ENCODE results near the gene TEX19. TPM values are rescaled to one million over a fixed set of nuclear protein-coding genes. Genes with fewer than 3 reads are reported as not detected.

The TEX19 gene
- total and polyA plus RNA-seq, 10 donors, result not detected

DNA sequence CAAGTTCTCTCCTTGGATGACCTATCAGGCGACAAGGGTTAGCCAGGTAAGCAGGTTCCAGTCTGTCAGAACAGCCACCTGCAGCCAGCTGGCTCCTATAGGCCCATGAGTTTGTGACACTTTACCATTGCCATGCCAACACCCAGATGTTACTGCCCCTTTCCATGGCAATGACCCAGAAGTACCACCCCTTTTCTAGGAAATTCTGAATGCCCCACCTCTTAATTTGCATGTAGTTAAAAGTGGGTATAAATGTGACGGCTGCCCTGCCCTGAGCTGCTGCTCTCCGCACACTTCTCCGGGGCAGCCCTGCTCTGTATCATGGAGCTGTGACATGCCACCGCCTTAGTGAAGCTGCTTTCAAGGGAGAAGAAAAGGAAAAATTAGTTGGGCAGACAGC, 15.5 kb upstream of the TEX19 start:
- Histone ChIP-seq H3K27ac (no peak overlapping the region), H3K4me3 (no peak overlapping the region), H3K9me3 (peaks cover 0 to 6% (median 0%) of the 10 kb centered on the region in 8 donors), H3K36me3 (no peaks in the 10 kb centered on the region), H3K4me1 (peaks cover 0 to 15% (median 8%) of the 10 kb centered on the region in 6 donors), H3K27me3 (replicated peaks in 1 of 7) (peaks cover 0 to 25% (median 0%) of the 10 kb centered on the region in 7 donors)
- no peak for DNase-seq
- TF ChIP-seq POLR2A (IDR thresholded peaks at IDR 0.05) (no peak), POLR2AphosphoS5 (IDR thresholded peaks at IDR 0.05) (no peak)
- TF ChIP-seq, protein P1, sequence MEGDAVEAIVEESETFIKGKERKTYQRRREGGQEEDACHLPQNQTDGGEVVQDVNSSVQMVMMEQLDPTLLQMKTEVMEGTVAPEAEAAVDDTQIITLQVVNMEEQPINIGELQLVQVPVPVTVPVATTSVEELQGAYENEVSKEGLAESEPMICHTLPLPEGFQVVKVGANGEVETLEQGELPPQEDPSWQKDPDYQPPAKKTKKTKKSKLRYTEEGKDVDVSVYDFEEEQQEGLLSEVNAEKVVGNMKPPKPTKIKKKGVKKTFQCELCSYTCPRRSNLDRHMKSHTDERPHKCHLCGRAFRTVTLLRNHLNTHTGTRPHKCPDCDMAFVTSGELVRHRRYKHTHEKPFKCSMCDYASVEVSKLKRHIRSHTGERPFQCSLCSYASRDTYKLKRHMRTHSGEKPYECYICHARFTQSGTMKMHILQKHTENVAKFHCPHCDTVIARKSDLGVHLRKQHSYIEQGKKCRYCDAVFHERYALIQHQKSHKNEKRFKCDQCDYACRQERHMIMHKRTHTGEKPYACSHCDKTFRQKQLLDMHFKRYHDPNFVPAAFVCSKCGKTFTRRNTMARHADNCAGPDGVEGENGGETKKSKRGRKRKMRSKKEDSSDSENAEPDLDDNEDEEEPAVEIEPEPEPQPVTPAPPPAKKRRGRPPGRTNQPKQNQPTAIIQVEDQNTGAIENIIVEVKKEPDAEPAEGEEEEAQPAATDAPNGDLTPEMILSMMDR (IDR thresholded peaks at IDR 0.05 in 8 of 11, conservative IDR thresholded peaks at IDR 0.05 in 3 of 11), result no peak
- WGBS, 5 donors, result 87 to 97% (median 90%) methylated on average over 5 of the region's 5 CpGs
- intact Hi-C loops (cut with DNase I; ENCODE audit: low total_unique reads), result no loop called here

- Histone ChIP-seq H3K27ac (no peak overlapping the region), H3K4me1 (peaks cover 0 to 9% (median 4%) of the 10 kb centered on the region in 6 donors), H3K27me3 (replicated peaks in 1 of 7) (peaks cover 0 to 32% (median 0%) of the 10 kb centered on the region in 7 donors), H3K9me3 (peaks cover 0 to 6% (median 0%) of the 10 kb centered on the region in 8 donors), H3K4me3 (no peak overlapping the region), H3K36me3 (no peaks in the 10 kb centered on the region)
- DNase-seq, result no peak
- no peak for TF ChIP-seq POLR2AphosphoS5 (IDR thresholded peaks at IDR 0.05)
- TF ChIP-seq POLR2A (IDR thresholded peaks at IDR 0.05), result no peak
- TF ChIP-seq, protein P1 (IDR thresholded peaks at IDR 0.05 in 8 of 11, conservative IDR thresholded peaks at IDR 0.05 in 3 of 11), result no peak
- intact Hi-C loops (cut with DNase I; ENCODE audit: low total_unique reads), result no loop called here
- 75 to 87% (median 80%) methylated on average over 16 to 24 of the region's 24 CpGs for whole genome bisulfite sequencing, 5 donors
These were observed 14.7 kb upstream of the TEX19 start for GRCh38 chr17:82344175-82344907.

GRCh38 chr17:82345151-82345976, 13.7 kb upstream of the TEX19 start:
- intact Hi-C loops (cut with DNase I; ENCODE audit: low total_unique reads), result no loop called here
- Histone ChIP-seq H3K4me1 (peaks cover 0 to 11% (median 2%) of the 10 kb centered on the region in 6 donors), H3K9me3 (peaks cover 0 to 6% (median 0%) of the 10 kb centered on the region in 8 donors), H3K4me3 (no peak overlapping the region), H3K27me3 (replicated peaks in 1 of 7) (peaks cover 0 to 42% (median 0%) of the 10 kb centered on the region in 7 donors), H3K27ac (no peak overlapping the region), H3K36me3 (no peaks in the 10 kb centered on the region)
- 87 to 90% (median 88%) methylated on average over 42 of the region's 42 CpGs for WGBS, 5 donors
- TF ChIP-seq POLR2AphosphoS5 (IDR thresholded peaks at IDR 0.05) (no peak), POLR2A (IDR thresholded peaks at IDR 0.05) (no peak)
- TF ChIP-seq, protein P1 (IDR thresholded peaks at IDR 0.05 in 8 of 11, conservative IDR thresholded peaks at IDR 0.05 in 3 of 11), result no peak
- DNase-seq, result no peak

All from spleen (tissue), 11 donors.